K562 (cell line): Measurements from ENCODE around the gene GALT. TPM values are rescaled to one million over a fixed set of nuclear protein-coding genes. Genes with fewer than 3 reads are reported as not detected.

Source experiments
- CXXC5 ChIP-seq: fragments of 250-450 bp; sonication (Bioruptor Pico); IDR thresholded peaks from 2 replicates; pipeline ENCODE4 v1.8.0; 2022; ENCODE audit warnings: inconsistent platforms, mild to moderate bottlenecking, moderate library complexity
- FOXA3 ChIP-seq, 2 experiments: fragments of 450-650 bp in 1 of 2; sonication (generic) in 1 of 2; formaldehyde crosslinking; IDR thresholded peaks in 1 of 2; conservative IDR thresholded peaks in 1 of 2; 2 replicates each; pipeline versions ENCODE4 v1.4.0 to v1.8.0; 2020 to 2022; ENCODE audit warnings: mild to moderate bottlenecking in 2 of 2, missing genetic modification reagents in 1 of 2
- GTF2B ChIP-seq: IDR thresholded peaks from 2 replicates; pipeline ENCODE4 v1.6.1; 2011; ENCODE audit not compliant: insufficient read length; ENCODE audit errors: extremely low read depth
- ZEB2 ChIP-seq: fragments of 450-650 bp; IDR thresholded peaks from 2 replicates; pipeline ENCODE4 v1.6.1; 2016
- polyA plus RNA-seq, 8 experiments: library from polyadenylated mRNA; depleted of rRNA in 4 of 8; stranded (reverse) in 5 of 8; unstranded in 3 of 8; fragments of >200 nt; fragmentation: Nextera tagmentation in 2 of 8; fragmentation: Illumina TruSeq in 1 of 8; extraction: Ambion mirVana in 2 of 8; extraction: Trizol in 1 of 8; gene quantifications; 2 replicates each; pipeline versions ENCODE4 v1.2.1 to v1.2.3, GENCODE V29; 2011 to 2014; ENCODE audit warnings: inconsistent platforms in 1 of 8, missing spikeins in 1 of 8
- total RNA-seq, 7 experiments: library from RNA; depleted of rRNA in 6 of 7; stranded (reverse); fragments of >200 nt in 6 of 7; fragmentation: Illumina TruSeq in 2 of 7; extraction: Trizol in 2 of 7; gene quantifications; 2 replicates each; pipeline versions ENCODE4 v1.2.1 to v1.2.3, GENCODE V29; 2011 to 2021; ENCODE audit warnings: low replicate concordance in 1 of 7
- TF ChIP-seq, protein P1 (sequence below): fragments of 450-650 bp; IDR thresholded peaks from 2 replicates; pipeline ENCODE4 v1.6.1; 2016; ENCODE audit warnings: antibody characterized with exemption
- TF ChIP-seq, protein P2 (sequence below): fragments of 250-450 bp; sonication (Bioruptor Pico); IDR thresholded peaks from 2 replicates; pipeline ENCODE4 v1.5.0; 2021; ENCODE audit warnings: mild to moderate bottlenecking, borderline replicate concordance

GALT gene
- total and polyA plus RNA-seq, 9 of the 15 experiments (the other 6 are each of a cell fraction or from before 2014, with no cell fraction given), result 7.3 to 29.2 (median 15.6) TPM

DNA sequence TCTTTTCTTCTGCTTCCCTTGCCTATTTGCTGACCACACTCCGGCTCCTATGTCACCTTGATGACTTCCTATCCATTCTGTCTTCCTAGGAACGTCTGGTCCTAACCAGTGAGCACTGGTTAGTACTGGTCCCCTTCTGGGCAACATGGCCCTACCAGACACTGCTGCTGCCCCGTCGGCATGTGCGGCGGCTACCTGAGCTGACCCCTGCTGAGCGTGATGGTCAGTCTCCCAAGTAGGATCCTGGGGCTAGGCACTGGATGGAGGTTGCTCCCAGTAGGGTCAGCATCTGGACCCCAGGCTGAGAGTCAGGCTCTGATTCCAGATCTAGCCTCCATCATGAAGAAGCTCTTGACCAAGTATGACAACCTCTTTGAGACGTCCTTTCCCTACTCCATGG lies 2.2 kb downstream of the GALT start (continued):
- TF ChIP-seq, protein P1, sequence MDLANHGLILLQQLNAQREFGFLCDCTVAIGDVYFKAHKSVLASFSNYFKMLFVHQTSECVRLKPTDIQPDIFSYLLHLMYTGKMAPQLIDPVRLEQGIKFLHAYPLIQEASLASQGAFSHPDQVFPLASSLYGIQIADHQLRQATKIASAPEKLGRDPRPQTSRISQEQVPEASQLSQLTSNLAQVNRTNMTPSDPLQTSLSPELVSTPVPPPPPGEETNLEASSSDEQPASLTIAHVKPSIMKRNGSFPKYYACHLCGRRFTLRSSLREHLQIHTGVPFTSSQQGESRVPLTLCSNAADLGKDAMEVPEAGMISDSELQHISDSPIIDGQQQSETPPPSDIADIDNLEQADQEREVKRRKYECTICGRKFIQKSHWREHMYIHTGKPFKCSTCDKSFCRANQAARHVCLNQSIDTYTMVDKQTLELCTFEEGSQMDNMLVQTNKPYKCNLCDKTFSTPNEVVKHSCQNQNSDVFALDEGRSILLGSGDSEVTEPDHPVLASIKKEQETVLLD, result no peak
- no peak for TF ChIP-seq GTF2B
- TF ChIP-seq FOXA3 (CRISPR knock-in tag; conservative IDR thresholded peaks at IDR 0.05 in 1 of 2, IDR thresholded peaks at IDR 0.05 in 1 of 2), result no peak
- no peak for TF ChIP-seq CXXC5 (CRISPR knock-in tag)
- TF ChIP-seq, protein P2, sequence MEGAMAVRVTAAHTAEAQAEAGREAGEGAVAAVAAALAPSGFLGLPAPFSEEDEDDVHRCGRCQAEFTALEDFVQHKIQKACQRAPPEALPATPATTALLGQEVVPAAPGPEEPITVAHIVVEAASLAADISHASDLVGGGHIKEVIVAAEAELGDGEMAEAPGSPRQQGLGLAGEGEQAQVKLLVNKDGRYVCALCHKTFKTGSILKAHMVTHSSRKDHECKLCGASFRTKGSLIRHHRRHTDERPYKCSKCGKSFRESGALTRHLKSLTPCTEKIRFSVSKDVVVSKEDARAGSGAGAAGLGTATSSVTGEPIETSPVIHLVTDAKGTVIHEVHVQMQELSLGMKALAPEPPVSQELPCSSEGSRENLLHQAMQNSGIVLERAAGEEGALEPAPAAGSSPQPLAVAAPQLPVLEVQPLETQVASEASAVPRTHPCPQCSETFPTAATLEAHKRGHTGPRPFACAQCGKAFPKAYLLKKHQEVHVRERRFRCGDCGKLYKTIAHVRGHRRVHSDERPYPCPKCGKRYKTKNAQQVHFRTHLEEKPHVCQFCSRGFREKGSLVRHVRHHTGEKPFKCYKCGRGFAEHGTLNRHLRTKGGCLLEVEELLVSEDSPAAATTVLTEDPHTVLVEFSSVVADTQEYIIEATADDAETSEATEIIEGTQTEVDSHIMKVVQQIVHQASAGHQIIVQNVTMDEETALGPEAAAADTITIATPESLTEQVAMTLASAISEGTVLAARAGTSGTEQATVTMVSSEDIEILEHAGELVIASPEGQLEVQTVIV (CRISPR knock-in tag), result no peak
- TF ChIP-seq ZEB2, result no peak
